ENCODE results near the gene CMSS1. TPM values are rescaled to one million over a fixed set of nuclear protein-coding genes. Genes with fewer than 3 reads are reported as not detected.

CMSS1 gene
- total and polyA plus RNA-seq, 3 donors from 2014 or later = 24.6 to 47.9 (median 24.9) TPM

DNA sequence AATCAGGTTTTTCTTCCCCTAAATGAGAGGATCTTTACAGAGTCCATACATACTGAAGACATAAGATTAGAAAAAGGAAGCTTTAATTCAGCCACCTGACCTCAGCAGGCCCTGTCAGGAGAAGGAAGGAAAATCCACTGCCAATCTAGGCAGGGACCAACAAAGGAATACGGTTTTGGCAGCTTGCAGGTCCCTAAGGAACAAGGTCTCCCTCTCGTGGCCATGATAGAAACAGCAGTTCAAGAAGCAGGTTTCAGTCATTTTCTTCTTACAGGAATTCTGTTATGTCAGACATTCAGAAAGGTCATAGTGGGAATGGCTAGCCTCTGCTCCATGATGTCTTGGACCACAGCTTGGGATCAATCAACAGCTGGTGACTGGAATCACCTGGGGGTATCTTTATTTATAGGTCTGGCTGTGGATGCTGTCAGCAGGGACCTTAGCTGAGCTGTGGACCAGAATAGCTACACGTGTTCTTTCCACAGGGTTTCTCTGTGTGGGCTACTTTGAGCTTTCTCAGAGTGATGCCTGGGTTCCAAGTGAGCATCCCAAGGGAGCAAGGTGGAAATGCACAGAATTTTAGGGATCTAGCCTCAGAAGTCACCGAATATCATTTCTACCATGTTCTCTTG is 9.4 kb upstream of the CMSS1 start:
- H3K4me1 ChIP-seq = no peaks in the 10 kb centered on the region
- peak; percentile 69 for DNase-seq
- no peaks in the 10 kb centered on the region for H3K36me3 ChIP-seq (ENCODE audit: low read depth, missing control alignments)
- no peak overlapping the region for H3K27ac ChIP-seq
- TF ChIP-seq POLR2A (IDR thresholded peaks at IDR 0.05) = no peak
- TF ChIP-seq, protein P1, sequence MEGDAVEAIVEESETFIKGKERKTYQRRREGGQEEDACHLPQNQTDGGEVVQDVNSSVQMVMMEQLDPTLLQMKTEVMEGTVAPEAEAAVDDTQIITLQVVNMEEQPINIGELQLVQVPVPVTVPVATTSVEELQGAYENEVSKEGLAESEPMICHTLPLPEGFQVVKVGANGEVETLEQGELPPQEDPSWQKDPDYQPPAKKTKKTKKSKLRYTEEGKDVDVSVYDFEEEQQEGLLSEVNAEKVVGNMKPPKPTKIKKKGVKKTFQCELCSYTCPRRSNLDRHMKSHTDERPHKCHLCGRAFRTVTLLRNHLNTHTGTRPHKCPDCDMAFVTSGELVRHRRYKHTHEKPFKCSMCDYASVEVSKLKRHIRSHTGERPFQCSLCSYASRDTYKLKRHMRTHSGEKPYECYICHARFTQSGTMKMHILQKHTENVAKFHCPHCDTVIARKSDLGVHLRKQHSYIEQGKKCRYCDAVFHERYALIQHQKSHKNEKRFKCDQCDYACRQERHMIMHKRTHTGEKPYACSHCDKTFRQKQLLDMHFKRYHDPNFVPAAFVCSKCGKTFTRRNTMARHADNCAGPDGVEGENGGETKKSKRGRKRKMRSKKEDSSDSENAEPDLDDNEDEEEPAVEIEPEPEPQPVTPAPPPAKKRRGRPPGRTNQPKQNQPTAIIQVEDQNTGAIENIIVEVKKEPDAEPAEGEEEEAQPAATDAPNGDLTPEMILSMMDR (IDR thresholded peaks at IDR 0.05) = peak in 2 of 3 experiments; percentile 55 to 65
- H3K4me3 ChIP-seq = no peak overlapping the region
- no peaks in the 10 kb centered on the region for H3K27me3 ChIP-seq
- WGBS, 2 donors = 54% methylated on average over 4 of the region's 4 CpGs
- H3K9me3 ChIP-seq = no peaks in the 10 kb centered on the region
- intact Hi-C loops (cut with DNase I; ENCODE audit: low total_unique reads) = no loop called here

DNA sequence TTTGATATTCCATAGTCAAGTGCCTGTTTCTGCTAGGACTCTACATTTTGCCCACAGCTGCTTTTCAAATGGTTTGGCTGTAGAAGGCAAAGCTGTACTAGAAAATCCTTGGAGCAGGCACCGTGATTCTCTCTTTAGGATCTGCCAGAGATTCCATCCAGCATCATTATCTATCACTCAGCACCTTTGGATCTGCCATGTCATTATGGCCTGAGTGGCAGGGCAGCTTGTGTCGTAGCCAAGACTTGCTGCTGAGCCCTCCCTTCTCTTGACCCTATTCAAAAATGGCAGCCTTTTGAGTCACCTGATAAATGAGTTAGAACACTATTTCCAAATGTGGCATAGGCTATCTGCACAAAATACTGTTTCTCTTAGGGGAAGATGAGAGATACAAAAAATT is 8.1 kb upstream of the CMSS1 start:
- 88 to 100% methylated on average over 2 of the region's 2 CpGs for WGBS, 2 donors
- Histone ChIP-seq H3K27ac (no peak overlapping the region), H3K27me3 (no peaks in the 10 kb centered on the region), H3K36me3 (ENCODE audit: low read depth, missing control alignments) (no peaks in the 10 kb centered on the region), H3K9me3 (no peaks in the 10 kb centered on the region), H3K4me3 (no peak overlapping the region), H3K4me1 (no peaks in the 10 kb centered on the region)
- TF ChIP-seq, protein P1 (IDR thresholded peaks at IDR 0.05) = no peak
- TF ChIP-seq POLR2A (IDR thresholded peaks at IDR 0.05) = no peak
- intact Hi-C loops (cut with DNase I; ENCODE audit: low total_unique reads) = no loop called here
- no peak for DNase-seq

DNA sequence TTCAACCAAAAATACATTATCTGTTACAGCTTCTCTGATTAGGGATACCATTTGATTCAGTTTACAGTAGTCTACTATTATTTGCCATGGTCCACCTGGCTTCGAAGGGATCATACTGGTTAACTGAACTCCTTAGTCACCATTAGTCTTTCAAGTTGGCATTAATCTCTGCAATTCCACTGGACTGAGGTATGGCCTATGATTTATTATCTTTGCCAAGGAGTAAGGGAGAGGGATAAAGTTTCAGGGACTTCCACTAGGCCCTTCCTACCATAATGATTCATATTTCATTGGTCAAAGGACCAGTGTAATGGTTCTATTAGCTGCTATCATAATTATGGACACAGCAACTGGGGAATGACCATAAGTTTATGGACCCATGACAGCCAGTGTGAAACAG is 7.3 kb upstream of the CMSS1 start:
- intact Hi-C loops (cut with DNase I; ENCODE audit: low total_unique reads) = no loop called here
- no peak for TF ChIP-seq POLR2A (IDR thresholded peaks at IDR 0.05)
- TF ChIP-seq, protein P1 (IDR thresholded peaks at IDR 0.05) = no peak
- no peak for DNase-seq
- Histone ChIP-seq H3K36me3 (ENCODE audit: low read depth, missing control alignments) (no peaks in the 10 kb centered on the region), H3K27ac (no peak overlapping the region), H3K4me1 (no peaks in the 10 kb centered on the region), H3K27me3 (no peaks in the 10 kb centered on the region), H3K4me3 (no peak overlapping the region), H3K9me3 (no peaks in the 10 kb centered on the region)
- 89 to 91% methylated on average over 1 of the region's 1 CpG for WGBS, 2 donors

DNA sequence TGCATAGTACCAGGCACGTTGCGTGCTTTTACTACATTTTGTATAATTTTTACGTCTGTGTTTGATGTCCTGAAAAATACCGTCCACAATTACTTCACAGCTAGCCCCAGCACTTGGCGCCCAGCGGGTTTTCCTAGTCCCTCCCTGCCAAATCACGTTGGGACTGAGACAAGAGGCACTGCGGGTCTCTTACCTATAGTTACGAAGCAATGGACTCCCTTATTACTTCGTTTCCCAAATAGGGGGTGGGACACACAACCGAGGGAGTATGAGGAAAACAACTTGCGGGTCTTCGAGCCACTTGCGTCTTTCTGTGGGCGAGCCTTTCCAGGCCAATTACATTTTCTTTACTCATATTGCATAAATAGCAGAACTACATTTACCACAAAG is 620 bp upstream of the CMSS1 start:
- Histone ChIP-seq H3K27me3 (no peaks in the 10 kb centered on the region), H3K9me3 (no peaks in the 10 kb centered on the region), H3K4me3 (peak overlapping the region; percentile 75 to 91), H3K36me3 (ENCODE audit: low read depth, missing control alignments) (no peaks in the 10 kb centered on the region), H3K4me1 (peaks cover 11% of the 10 kb centered on the region), H3K27ac (peak overlapping the region; percentile 84 to 94)
- intact Hi-C loops (cut with DNase I; ENCODE audit: low total_unique reads) = no loop called here
- 1 to 2% methylated on average over 14 to 15 of the region's 15 CpGs for WGBS, 2 donors
- TF ChIP-seq, protein P1 (IDR thresholded peaks at IDR 0.05) = no peak
- TF ChIP-seq POLR2A (IDR thresholded peaks at IDR 0.05) = no peak
- DNase-seq = peak; percentile 35

DNA sequence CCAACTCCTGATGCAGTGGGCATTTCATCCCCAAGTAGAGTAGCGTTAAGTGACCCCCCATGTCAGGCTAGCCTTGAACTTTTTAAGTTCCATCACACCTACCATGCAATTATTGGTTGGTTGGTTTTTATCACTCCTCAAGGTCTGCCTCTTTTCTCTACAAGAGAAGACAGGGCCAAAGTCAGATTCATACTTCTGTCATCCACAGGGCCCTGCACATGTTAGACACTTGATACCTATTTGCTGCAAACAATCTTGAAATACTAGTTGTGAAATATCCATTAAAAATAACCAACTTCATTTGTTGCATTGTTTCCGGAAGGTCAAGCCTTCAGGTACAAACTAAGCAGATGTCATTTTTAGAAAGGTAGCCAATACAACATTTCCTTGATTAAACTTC is 1.2 kb downstream of the CMSS1 start:
- H3K4me1 ChIP-seq = peaks cover 11% of the 10 kb centered on the region
- H3K36me3 ChIP-seq (ENCODE audit: low read depth, missing control alignments) = no peaks in the 10 kb centered on the region
- no peak for TF ChIP-seq POLR2A (IDR thresholded peaks at IDR 0.05)
- TF ChIP-seq, protein P1 (IDR thresholded peaks at IDR 0.05) = no peak
- no peak for DNase-seq
- peak overlapping the region in 1 of 2 donors; percentile 75 for H3K4me3 ChIP-seq
- intact Hi-C loops (cut with DNase I; ENCODE audit: low total_unique reads) = no loop called here
- H3K27ac ChIP-seq = no peak overlapping the region
- no peaks in the 10 kb centered on the region for H3K27me3 ChIP-seq
- 73 to 74% methylated on average over 2 of the region's 2 CpGs for WGBS, 2 donors
- H3K9me3 ChIP-seq = no peaks in the 10 kb centered on the region
